Measurements from ENCODE around the gene RHPN2. TPM values are rescaled to one million over a fixed set of nuclear protein-coding genes. Genes with fewer than 3 reads are reported as not detected.

The RHPN2 gene
- total RNA-seq, 1 donor from 2014 or later, result 10.2 TPM

DNA sequence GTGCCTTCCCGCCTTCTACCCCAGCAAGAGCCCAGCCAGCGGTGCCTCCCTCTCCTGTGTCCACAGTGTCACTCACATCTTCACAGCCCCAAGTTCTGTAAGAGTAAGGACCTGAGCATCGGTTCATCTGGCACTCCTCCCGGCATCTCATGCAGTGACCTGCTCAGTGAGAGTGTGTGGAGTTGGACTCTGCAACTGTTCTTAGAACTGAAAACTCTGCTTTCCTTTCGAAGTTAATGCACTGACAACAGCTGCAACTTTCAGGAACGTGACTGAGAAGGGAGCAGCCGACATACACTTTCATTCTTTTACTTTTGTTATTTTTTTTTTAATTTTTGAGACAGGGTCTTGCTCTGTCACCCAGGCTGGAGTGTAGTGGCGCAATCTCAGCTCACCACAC lies 134.1 kb downstream of the RHPN2 start:
- Mint-ChIP-seq H3K27me3 (ENCODE audit: low read depth) (no peaks in the 10 kb centered on the region), H3K27ac (ENCODE audit: unreplicated experiment) (no peak overlapping the region), H3K9me3 (peaks cover 2% of the 10 kb centered on the region), H3K36me3 (ENCODE audit: low read depth) (peaks cover 40% of the 10 kb centered on the region), H3K4me1 (no peaks in the 10 kb centered on the region), H3K4me3 (no peak overlapping the region)
- DNase-seq (ENCODE audit: low read depth, low spot score), result no peak
- TF ChIP-seq, protein P1, sequence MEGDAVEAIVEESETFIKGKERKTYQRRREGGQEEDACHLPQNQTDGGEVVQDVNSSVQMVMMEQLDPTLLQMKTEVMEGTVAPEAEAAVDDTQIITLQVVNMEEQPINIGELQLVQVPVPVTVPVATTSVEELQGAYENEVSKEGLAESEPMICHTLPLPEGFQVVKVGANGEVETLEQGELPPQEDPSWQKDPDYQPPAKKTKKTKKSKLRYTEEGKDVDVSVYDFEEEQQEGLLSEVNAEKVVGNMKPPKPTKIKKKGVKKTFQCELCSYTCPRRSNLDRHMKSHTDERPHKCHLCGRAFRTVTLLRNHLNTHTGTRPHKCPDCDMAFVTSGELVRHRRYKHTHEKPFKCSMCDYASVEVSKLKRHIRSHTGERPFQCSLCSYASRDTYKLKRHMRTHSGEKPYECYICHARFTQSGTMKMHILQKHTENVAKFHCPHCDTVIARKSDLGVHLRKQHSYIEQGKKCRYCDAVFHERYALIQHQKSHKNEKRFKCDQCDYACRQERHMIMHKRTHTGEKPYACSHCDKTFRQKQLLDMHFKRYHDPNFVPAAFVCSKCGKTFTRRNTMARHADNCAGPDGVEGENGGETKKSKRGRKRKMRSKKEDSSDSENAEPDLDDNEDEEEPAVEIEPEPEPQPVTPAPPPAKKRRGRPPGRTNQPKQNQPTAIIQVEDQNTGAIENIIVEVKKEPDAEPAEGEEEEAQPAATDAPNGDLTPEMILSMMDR (conservative IDR thresholded peaks at IDR 0.05), result no peak

DNA sequence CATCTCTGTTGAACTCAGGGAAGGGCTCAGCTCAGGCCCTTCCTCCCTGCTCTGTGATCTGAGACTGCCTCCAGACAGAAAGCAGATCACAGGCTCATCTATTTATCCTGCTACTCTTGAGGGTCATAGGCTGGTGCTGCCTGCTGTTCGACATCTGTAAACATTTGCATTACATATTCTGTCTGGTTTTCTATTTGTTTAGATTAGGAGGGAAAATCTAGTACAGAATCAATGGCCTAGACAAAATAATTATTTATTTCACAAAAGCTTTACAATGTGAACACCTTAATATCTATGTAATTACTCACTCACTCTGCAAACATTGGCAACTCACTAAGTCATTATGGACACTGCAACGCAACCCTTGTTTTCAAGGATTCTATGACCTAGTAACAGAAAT lies 135.9 kb downstream of the RHPN2 start:
- no peak overlapping the region for H3K27ac Mint-ChIP-seq (ENCODE audit: unreplicated experiment)
- TF ChIP-seq, protein P1 (conservative IDR thresholded peaks at IDR 0.05), result no peak
- H3K4me3 Mint-ChIP-seq, result no peak overlapping the region
- H3K36me3 Mint-ChIP-seq (ENCODE audit: low read depth), result peaks cover 37% of the 10 kb centered on the region
- no peaks in the 10 kb centered on the region for H3K27me3 Mint-ChIP-seq (ENCODE audit: low read depth)
- peaks cover 2% of the 10 kb centered on the region for H3K9me3 Mint-ChIP-seq
- no peak for DNase-seq (ENCODE audit: low read depth, low spot score)
- H3K4me1 Mint-ChIP-seq, result no peaks in the 10 kb centered on the region

Other genes starting within 250 kb of the RHPN2 start
- gene SLC7A9, start 195.1 kb downstream of the RHPN2 start, total RNA-seq, result 0.49 and 0.50 TPM in 2 replicates
- gene CEP89, start 92.9 kb downstream of the RHPN2 start, total RNA-seq, result 47.0 and 50.8 TPM in 2 replicates
- 5.5 and 6.9 TPM in 2 replicates for gene FAAP24, start 92.6 kb downstream of the RHPN2 start, total RNA-seq
- 12.9 TPM in 2 replicates for gene GPATCH1, start 16.3 kb upstream of the RHPN2 start, total RNA-seq
- gene WDR88, start 67.2 kb upstream of the RHPN2 start, total RNA-seq, result not detected in 2 replicates
- 79.6 and 85.6 TPM in 2 replicates for gene LRP3, start 129.4 kb upstream of the RHPN2 start, total RNA-seq
- gene SLC7A10, start 161.0 kb upstream of the RHPN2 start, total RNA-seq, result 0.96 and 1.4 TPM in 2 replicates
- gene CEBPA, start 237.6 kb upstream of the RHPN2 start, total RNA-seq, result 1.5 and 1.7 TPM in 2 replicates